GM19395 (cell line): ENCODE measurements around the gene ARHGEF17.
"Not testable (repeated sequence)": the region's sequence is repeated elsewhere in the genome, so short reads cannot be mapped to it uniquely, and the experiment has no call there.

Experiments
- ATAC-seq: cut with Tn5 transposase; IDR thresholded peaks from one replicate; pipeline ENCODE4 v1.9.1; 2021; ENCODE audit warnings: mild to moderate bottlenecking, moderate library complexity; ENCODE audit not compliant: unreplicated experiment

The ARHGEF17 gene

GRCh38 chr11:73273222-73273895, 34.7 kb upstream of the ARHGEF17 start:
- ATAC-seq = no peak

GRCh38 chr11:73274191-73274590, 33.9 kb upstream of the ARHGEF17 start:
- not testable (repeated sequence) for ATAC-seq

GRCh38 chr11:73274722-73275380, 33.2 kb upstream of the ARHGEF17 start:
- ATAC-seq = no peak

GRCh38 chr11:73275381-73275750, 32.7 kb upstream of the ARHGEF17 start:
- no peak for ATAC-seq

- no peak for ATAC-seq
Measured at GRCh38 chr11:73277467-73277866, 30.6 kb upstream of the ARHGEF17 start.

GRCh38 chr11:73280626-73281025, 27.4 kb upstream of the ARHGEF17 start:
- ATAC-seq = no peak

- ATAC-seq = no peak
Measured at GRCh38 chr11:73281201-73281741, 26.8 kb upstream of the ARHGEF17 start.

GRCh38 chr11:73281796-73282660, 26.0 kb upstream of the ARHGEF17 start:
- ATAC-seq = no peak

GRCh38 chr11:73283276-73284000, 24.6 kb upstream of the ARHGEF17 start:
- ATAC-seq = no peak

GRCh38 chr11:73284106-73284505, 24.0 kb upstream of the ARHGEF17 start:
- ATAC-seq = no peak

GRCh38 chr11:73285721-73286120, 22.4 kb upstream of the ARHGEF17 start:
- ATAC-seq = no peak

GRCh38 chr11:73286240-73286810, 21.8 kb upstream of the ARHGEF17 start:
- no peak for ATAC-seq

GRCh38 chr11:73287400-73288101, 20.5 kb upstream of the ARHGEF17 start:
- ATAC-seq = no peak

GRCh38 chr11:73288192-73288872, 19.7 kb upstream of the ARHGEF17 start:
- ATAC-seq = peak; percentile 22

- peak; percentile 73 for ATAC-seq
Measured at GRCh38 chr11:73288873-73289707, 19.0 kb upstream of the ARHGEF17 start.

GRCh38 chr11:73290536-73290935, 17.5 kb upstream of the ARHGEF17 start:
- ATAC-seq = no peak

GRCh38 chr11:73291196-73291595, 16.9 kb upstream of the ARHGEF17 start:
- ATAC-seq = no peak

- ATAC-seq = no peak
Measured at GRCh38 chr11:73291781-73292524, 16.1 kb upstream of the ARHGEF17 start.
